A204.1 (cell line): ENCODE data around the gene MYBPHL.

Experiments
- FAIRE-seq: peaks from 2 replicates; lab custom pipeline; 2012; peaks lifted over from hg19 to GRCh38; lab: Jason Lieb, UNC

The MYBPHL gene

GRCh38 chr1:109279615-109280278 is 27.1 kb downstream of the MYBPHL start:
- FAIRE-seq = no peak

DNA sequence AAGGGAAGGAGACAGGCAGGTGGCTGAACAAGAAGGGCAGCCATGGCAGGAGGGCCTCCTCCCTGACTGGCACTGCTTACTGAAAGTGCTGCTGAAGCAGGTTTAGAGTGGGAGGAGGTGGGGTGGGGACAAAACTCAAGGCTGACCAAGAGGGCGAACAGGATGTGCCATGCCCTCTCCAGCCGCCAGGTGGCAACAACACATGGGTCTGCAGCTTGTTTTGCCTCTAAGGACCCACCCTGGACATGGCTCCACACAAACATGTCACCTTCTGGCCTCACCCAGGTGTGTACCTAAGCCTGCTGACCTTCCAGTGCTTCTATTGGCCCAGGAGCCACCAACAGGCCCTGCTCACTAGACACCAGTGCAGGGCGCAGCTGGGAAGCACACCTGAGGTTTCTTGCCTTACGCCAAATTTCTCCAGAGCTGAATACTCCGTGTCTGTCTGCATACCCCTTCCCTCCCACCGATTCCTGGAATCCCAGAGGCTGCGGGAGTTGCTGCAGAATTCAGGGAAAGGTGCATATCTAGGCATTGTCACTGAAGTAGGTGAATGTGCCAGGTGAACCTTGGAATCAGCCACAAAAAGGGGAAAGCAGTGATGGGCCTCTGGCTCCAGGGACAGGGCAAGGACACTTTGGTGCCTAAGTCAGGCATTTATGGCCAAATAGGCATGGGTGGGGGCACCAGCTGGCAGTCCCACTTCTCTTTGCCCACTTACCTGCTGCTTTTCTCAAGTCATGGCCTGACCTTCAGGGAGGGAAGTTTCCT is 29.2 kb downstream of the MYBPHL start:
- no peak for FAIRE-seq

- FAIRE-seq = no peak
Measured at GRCh38 chr1:109275706-109276345, 31.0 kb downstream of the MYBPHL start.

DNA sequence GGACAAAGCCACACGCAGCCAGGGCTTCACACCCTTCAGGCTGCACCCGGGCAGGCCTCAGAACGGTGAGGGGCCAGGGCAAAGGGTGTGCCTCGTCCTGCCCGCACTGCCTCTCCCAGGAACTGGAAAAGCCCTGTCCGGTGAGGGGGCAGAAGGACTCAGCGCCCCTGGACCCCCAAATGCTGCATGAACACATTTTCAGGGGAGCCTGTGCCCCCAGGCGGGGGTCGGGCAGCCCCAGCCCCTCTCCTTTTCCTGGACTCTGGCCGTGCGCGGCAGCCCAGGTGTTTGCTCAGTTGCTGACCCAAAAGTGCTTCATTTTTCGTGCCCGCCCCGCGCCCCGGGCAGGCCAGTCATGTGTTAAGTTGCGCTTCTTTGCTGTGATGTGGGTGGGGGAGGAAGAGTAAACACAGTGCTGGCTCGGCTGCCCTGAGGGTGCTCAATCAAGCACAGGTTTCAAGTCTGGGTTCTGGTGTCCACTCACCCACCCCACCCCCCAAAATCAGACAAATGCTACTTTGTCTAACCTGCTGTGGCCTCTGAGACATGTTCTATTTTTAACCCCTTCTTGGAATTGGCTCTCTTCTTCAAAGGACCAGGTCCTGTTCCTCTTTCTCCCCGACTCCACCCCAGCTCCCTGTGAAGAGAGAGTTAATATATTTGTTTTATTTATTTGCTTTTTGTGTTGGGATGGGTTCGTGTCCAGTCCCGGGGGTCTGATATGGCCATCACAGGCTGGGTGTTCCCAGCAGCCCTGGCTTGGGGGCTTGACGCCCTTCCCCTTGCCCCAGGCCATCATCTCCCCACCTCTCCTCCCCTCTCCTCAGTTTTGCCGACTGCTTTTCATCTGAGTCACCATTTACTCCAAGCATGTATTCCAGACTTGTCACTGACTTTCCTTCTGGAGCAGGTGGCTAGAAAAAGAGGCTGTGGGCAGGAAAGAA is 32.0 kb downstream of the MYBPHL start:
- FAIRE-seq = no peak

DNA sequence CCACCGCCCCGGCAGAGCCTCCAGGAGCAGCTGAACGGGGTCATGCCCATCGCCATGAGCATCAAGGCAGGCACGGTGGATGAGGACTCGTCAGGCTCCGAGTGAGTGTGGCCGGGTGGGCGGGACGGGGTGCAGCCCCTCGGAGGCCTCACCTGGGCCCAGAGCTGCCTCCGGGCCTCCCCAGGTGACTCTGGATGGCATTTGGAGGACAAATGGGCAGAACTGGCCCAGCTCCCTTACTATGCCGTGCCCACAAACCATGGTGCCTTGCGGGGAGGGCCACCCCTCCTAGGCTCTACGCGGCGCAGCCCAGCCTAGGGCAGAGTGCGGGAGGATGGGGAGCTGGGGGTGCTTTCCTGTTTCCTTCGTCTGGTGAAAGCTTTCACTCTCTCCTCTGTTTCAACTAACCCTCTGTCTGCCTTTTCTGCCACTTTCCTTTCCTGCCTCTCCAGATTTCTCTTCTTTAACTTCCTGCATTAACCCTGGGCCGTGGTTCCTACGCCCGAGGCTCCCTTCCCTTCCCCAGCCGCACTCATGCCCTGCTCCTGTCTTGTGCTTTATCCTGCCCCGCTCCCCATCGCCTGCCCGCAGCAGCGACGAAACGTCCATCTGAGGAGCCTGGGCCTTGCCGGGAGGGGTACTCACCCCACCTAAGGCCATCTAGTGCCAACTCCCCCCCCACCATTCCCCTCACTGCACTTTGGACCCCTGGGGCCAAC is 33.1 kb downstream of the MYBPHL start:
- FAIRE-seq = no peak

DNA sequence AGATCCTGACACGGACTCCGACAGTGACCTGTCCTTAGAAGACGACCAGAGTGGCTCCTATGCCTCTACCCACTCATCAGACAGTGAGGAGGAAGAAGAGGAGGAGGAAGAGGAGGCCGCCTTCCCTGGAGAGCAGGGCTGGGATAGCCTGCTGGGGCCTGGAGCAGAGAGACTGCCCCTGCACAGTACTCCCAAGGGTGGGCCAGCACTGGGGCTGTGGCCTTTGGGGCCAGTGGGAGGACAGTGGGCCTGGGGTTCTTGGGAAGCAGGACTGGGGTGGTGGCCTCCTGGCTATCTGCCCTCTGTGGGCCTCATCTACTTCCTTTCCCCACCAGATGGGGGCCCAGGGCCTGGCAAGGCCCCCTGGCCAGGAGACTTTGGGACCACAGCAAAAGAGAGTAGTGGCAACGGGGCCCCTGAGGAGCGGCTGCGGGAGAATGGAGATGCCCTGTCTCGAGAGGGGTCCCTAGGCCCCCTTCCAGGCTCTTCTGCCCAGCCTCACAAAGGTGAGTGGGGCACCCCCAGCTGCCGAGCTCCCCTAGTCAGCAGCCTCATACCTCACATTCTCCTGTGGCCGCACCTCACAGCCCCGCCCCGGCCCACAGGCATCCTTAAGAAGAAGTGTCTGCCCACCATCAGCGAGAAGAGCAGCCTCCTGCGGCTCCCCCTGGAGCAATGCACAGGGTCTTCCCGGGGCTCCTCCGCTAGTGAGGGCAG is 33.8 kb downstream of the MYBPHL start:
- no peak for FAIRE-seq

- no peak for FAIRE-seq
Measured at GRCh38 chr1:109272021-109272799, 34.6 kb downstream of the MYBPHL start.

- no peak for FAIRE-seq
Measured at GRCh38 chr1:109271458-109271857, 35.4 kb downstream of the MYBPHL start.

DNA sequence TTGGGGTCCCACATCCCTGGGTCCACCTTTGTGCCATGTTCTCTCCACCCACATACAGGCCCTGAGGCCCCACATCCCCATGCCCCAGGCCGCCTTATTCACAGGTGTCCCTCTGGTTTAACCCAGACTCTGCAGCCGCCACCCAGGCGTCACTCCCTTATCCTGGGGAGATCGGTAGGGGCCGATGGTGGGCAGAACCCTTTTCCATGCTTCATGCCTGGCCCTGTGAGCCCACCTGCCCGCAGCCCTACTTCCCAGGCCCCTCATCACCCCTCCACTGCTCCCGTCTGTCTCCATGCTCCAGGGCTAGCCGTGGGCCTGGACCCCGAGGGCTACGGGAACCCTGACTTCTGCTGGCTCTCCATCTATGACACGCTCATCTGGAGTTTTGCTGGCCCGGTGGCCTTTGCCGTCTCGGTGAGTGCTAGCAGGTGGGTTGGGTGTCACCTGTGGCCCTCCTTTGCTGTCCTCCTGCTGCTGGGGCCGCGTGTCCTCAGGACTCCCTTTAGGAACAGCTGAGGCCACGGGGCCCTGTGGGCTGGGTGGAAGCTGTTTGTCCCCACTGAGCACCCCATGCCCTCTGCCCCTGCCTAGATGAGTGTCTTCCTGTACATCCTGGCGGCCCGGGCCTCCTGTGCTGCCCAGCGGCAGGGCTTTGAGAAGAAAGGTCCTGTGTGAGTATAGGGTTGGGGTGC is 36.0 kb downstream of the MYBPHL start:
- no peak for FAIRE-seq

GRCh38 chr1:109269981-109270622 is 36.7 kb downstream of the MYBPHL start:
- no peak for FAIRE-seq

DNA sequence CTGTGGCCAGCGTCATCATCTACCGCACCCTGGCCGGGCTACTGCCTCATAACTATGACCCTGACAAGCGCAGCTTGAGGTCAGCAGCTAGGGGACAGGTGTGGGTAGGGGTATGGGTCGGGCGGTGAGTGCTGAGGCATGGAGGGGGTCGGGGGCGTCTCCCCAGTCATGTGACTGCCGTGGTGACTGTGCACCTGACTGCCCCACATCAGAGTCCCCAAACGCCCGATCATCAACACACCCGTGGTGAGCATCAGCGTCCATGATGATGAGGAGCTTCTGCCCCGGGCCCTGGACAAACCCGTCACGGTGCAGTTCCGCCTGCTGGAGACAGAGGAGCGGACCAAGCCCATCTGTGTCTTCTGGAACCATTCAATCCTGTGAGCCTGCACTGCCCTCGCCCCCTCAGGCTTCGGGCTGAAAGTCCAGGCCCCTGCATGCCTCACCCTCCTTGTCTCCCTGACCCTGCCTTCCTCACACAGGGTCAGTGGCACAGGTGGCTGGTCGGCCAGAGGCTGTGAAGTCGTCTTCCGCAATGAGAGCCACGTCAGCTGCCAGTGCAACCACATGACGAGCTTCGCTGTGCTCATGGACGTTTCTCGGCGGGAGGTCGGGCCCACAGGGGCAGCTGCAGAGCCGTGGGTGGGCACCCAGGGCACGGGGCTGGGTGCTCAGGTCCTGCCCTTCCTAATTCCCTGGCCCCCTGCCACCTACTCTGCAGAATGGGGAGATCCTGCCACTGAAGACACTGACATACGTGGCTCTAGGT is 37.4 kb downstream of the MYBPHL start:
- FAIRE-seq = no peak

DNA sequence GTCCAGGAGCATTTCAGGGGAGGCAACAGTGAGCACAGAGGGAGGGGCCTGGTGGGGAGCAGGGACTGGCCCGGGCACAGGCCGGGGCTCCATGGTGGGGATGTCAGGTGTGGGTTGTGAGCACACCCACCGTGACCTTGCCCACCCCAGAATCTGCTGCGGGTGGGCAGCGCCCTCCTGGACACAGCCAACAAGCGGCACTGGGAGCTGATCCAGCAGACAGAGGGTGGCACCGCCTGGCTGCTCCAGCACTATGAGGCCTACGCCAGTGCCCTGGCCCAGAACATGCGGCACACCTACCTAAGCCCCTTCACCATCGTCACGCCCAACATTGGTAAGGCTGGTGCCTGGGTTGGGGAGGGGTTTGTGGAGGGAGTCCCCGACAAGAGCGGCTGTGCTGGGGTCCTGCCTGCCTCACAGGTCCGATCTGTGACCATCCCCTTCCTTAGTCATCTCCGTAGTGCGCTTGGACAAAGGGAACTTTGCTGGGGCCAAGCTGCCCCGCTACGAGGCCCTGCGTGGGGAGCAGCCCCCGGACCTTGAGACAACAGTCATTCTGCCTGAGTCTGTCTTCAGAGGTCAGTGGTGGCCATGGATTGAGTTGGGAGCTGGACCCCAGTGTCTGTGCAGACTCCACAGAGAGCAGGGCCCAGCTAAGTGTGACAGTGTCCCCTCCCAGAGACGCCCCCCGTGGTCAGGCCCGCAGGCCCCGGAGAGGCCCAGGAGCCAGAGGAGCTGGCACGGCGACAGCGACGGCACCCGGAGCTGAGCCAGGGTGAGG is 38.2 kb downstream of the MYBPHL start:
- FAIRE-seq = no peak

DNA sequence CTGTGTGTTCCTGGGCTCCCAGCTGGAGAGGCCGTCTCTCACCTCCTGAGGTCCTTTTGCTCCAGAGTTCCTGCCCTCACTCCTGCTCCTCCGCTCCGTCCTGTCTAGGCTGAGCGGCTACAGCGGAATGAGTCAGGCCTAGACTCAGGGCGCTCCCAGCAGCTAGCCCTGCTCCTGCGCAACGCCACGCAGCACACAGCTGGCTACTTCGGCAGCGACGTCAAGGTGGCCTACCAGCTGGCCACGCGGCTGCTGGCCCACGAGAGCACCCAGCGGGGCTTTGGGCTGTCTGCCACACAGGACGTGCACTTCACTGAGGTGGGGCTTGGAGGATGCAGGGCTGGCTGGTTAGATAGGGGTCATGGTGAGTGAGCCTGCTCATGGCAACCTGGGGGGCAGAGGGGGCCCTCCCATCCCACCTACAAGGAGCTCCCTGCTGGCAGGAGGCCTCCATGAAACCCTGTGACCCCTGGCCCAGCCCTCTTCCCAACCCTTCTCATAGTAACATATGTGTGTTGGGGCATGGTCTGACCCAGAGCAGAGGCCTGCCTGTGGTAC is 39.0 kb downstream of the MYBPHL start:
- FAIRE-seq = no peak

DNA sequence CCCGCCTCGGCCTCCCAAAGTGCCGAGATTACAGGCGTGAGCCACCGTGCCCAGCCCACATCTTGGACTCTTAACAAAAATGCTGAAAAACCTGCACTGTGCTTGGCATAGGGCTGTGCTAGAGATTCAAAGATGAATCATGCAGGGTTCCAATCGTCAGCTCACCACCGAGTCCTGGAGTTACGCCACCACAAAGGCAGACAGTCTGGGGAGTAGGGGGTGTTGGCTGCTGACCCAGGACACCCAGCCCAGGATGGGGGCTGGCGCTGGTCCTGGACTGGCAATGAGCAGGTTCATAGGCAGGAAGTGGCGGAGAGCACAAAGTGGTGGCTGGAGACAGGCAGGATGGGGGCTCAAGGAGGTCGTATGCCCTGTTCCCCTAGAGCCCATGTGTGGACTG is 39.8 kb downstream of the MYBPHL start:
- no peak for FAIRE-seq

DNA sequence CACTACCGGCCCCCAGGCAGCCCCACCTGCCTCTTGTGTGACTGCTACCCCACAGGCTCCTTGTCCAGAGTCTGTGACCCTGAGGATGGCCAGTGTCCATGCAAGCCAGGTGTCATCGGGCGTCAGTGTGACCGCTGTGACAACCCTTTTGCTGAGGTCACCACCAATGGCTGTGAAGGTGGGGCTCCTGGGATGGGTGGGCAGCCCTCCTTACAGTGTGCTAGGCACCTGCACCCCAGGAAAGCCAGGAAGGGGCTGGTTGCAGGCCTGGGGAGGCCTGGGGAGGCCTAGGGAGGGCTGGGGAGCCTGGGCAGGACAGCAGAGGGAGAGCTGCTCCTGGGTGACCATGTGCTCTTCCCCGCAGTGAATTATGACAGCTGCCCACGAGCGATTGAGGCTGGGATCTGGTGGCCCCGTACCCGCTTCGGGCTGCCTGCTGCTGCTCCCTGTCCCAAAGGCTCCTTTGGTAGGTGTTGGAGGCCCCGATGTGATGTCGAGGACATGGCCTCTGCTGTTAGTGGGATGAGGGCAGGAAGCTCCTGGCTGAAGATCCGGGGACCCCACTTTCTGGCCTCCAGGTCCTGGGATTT is 41.0 kb downstream of the MYBPHL start:
- FAIRE-seq = no peak

DNA sequence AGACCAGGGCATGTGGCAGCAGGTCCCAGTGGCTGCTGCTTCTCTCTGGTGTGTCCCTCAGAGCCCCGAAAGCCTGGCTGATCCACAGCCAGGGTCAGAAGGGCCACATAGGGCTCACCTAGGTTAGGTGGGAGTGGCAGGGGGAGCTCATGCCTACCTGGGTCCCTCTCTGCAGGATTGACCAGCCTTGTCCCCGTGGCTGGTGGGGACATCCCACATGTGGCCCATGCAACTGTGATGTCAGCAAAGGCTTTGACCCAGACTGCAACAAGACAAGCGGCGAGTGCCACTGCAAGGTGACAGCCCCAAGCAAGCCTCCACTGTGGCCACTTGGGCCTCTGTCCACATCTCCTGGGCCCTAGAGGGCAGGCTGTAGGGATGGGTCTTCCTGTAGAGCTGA is 41.8 kb downstream of the MYBPHL start:
- no peak for FAIRE-seq

DNA sequence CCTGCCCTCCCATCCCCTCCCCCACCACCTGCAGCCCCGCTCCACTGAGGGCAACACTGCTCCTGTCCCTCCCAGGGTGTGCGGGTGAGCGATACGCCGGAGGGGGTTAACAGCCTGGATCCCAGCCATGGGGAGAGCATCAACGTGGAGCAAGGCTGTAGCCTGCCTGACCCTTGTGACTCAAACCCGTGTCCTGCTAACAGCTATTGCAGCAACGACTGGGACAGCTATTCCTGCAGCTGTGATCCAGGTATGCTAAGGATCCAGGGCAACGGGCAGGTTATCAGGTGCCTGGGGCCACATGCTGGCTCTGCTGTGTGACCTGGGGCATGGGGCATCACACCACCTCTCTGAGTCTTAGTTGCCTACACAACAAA is 42.4 kb downstream of the MYBPHL start:
- no peak for FAIRE-seq
